ENCODE data around the gene SPECC1. TPM values are rescaled to one million over a fixed set of nuclear protein-coding genes. Genes with fewer than 3 reads are reported as not detected.

The SPECC1 gene
- total and polyA plus RNA-seq, 10 of the 15 experiments (the other 5 are each of a cell fraction or from before 2014, with no cell fraction given), result 6.4 to 40.6 (median 23.9) TPM

DNA sequence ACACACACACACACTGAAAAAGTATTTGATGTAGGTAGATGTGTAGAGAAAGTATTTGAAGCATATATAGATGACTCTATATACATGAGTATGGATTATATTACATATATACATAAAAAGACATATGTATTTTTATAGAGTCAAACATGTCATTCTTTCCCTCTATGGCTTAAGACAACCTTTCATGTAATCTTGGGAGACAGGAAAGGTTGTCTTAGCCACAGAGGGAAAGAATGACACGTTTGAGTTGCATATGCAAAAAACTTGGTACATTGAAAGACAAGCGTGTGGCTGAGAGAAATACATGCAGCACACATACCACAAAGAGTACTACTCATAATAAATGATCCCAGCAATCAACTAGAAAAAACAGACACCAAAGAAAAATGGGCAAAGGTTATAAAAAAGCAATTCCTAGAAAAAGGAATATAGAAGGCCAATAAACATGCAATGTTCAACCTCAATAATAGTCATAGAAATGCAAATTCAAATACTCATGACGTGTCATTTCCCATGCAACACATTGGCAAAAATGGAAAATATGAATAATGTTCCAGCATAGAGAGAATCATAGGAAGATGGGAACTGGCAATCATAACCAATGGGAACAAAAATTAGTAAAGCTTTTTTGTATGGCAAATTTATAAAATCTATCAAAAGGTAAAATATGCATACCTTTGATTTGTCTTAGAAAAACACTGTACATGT is 69.0 kb downstream of the SPECC1 start:
- H3K79me2 ChIP-seq (ENCODE audit: control insufficient read depth, insufficient read depth, low read length), result peaks cover 7% of the 10 kb centered on the region
- H3K27ac ChIP-seq (ENCODE audit: control insufficient read depth, insufficient read depth), result no peak overlapping the region
- WGBS (ENCODE audit: insufficient coverage, insufficient replicate concordance, low lambda C conversion rate, missing lambda C conversion rate), result 11% methylated on average over 3 of the region's 3 CpGs
- no peaks in the 10 kb centered on the region for H3K9me3 ChIP-seq (replicated peaks; ENCODE audit: control insufficient read depth, insufficient read depth, low read length)
- TF ChIP-seq EGR1 (IDR thresholded peaks at IDR 0.05; ENCODE audit: borderline replicate concordance in 1 of 2, low read depth in 2 of 2, low read length in 2 of 2) (no peak), POU2F2 (IDR thresholded peaks at IDR 0.05; ENCODE audit: borderline replicate concordance, low read depth, low read length) (peak; percentile 66; the same call in 1 of the 3 replicates)
- TF ChIP-seq, protein P1, sequence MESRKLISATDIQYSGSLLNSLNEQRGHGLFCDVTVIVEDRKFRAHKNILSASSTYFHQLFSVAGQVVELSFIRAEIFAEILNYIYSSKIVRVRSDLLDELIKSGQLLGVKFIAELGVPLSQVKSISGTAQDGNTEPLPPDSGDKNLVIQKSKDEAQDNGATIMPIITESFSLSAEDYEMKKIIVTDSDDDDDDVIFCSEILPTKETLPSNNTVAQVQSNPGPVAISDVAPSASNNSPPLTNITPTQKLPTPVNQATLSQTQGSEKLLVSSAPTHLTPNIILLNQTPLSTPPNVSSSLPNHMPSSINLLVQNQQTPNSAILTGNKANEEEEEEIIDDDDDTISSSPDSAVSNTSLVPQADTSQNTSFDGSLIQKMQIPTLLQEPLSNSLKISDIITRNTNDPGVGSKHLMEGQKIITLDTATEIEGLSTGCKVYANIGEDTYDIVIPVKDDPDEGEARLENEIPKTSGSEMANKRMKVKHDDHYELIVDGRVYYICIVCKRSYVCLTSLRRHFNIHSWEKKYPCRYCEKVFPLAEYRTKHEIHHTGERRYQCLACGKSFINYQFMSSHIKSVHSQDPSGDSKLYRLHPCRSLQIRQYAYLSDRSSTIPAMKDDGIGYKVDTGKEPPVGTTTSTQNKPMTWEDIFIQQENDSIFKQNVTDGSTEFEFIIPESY (IDR thresholded peaks at IDR 0.05), result no peak
- no peaks in the 10 kb centered on the region for H3K36me3 ChIP-seq (ENCODE audit: control insufficient read depth in 2 of 2, insufficient read depth in 2 of 2, low read length in 1 of 2)
- H3K4me1 ChIP-seq (ENCODE audit: control insufficient read depth, insufficient read depth, low read length), result peaks cover 16% of the 10 kb centered on the region
- no TSS peak for BruUV-seq (replicated peaks)
- in situ Hi-C loops (cut with MboI) (no loop called here), intact Hi-C loops (cut with micrococcal nuclease; ENCODE audit: unreplicated experiment) (no loop called here)
- ChIA-PET CTCF (no interaction called here), SMC1A (ENCODE audit: uncharacterized antibody, unreplicated experiment) (no interaction called here), POLR2A (no interaction called here), RAD21 (ENCODE audit: unreplicated experiment) (no interaction called here)
- ATAC-seq (no peak), FAIRE-seq (no peak), DNase-seq (ENCODE audit: low read depth, low spot score) (no peak)
- H3K27me3 ChIP-seq (replicated peaks in 1 of 2; ENCODE audit: control insufficient read depth in 2 of 2, insufficient read depth in 2 of 2, low read length in 1 of 2), result no peaks in the 10 kb centered on the region
- no peak overlapping the region for H3K9ac ChIP-seq (ENCODE audit: control insufficient read depth, insufficient read depth, low read length)
- H3K4me3 ChIP-seq, result no peak overlapping the region
- no peak overlapping the region for H2AFZ ChIP-seq (ENCODE audit: control insufficient read depth, low read depth, low read length)
- H4K20me1 ChIP-seq (ENCODE audit: control insufficient read depth, insufficient read depth), result no peaks in the 10 kb centered on the region
- H3K4me2 ChIP-seq (ENCODE audit: control insufficient read depth, insufficient read depth), result peak overlapping the region; percentile 44

- ATAC-seq (no peak), DNase-seq (ENCODE audit: low read depth, low spot score) (no peak), FAIRE-seq (no peak)
- H3K36me3 ChIP-seq (ENCODE audit: control insufficient read depth in 2 of 2, insufficient read depth in 2 of 2, low read length in 1 of 2), result no peaks in the 10 kb centered on the region
- no peaks in the 10 kb centered on the region for H4K20me1 ChIP-seq (ENCODE audit: control insufficient read depth, insufficient read depth)
- H3K4me2 ChIP-seq (ENCODE audit: control insufficient read depth, insufficient read depth), result no peak overlapping the region
- no peak overlapping the region for H3K4me3 ChIP-seq
- POLR2A ChIA-PET, result no interaction called here
- H3K9me3 ChIP-seq (replicated peaks; ENCODE audit: control insufficient read depth, insufficient read depth, low read length), result no peaks in the 10 kb centered on the region
- no TSS peak for BruUV-seq (replicated peaks)
- H3K27me3 ChIP-seq (replicated peaks in 1 of 2; ENCODE audit: control insufficient read depth in 2 of 2, insufficient read depth in 2 of 2, low read length in 1 of 2), result no peaks in the 10 kb centered on the region
- H3K27ac ChIP-seq (ENCODE audit: control insufficient read depth, insufficient read depth), result no peak overlapping the region
- peaks cover 12% of the 10 kb centered on the region for H3K4me1 ChIP-seq (ENCODE audit: control insufficient read depth, insufficient read depth, low read length)
- RAD21 ChIA-PET (ENCODE audit: unreplicated experiment), result no interaction called here
- CTCF ChIA-PET, result no interaction called here
- no peak overlapping the region for H3K9ac ChIP-seq (ENCODE audit: control insufficient read depth, insufficient read depth, low read length)
- in situ Hi-C loops (cut with MboI), result no loop called here
- WGBS (ENCODE audit: insufficient coverage, insufficient replicate concordance, low lambda C conversion rate, missing lambda C conversion rate), result 83% methylated on average over 10 of the region's 10 CpGs
- H3K79me2 ChIP-seq (ENCODE audit: control insufficient read depth, insufficient read depth, low read length), result peaks cover 7% of the 10 kb centered on the region
- intact Hi-C loops (cut with micrococcal nuclease; ENCODE audit: unreplicated experiment), result no loop called here
- no peak overlapping the region for H2AFZ ChIP-seq (ENCODE audit: control insufficient read depth, low read depth, low read length)
- SMC1A ChIA-PET (ENCODE audit: uncharacterized antibody, unreplicated experiment), result no interaction called here
- TF ChIP-seq ESRRA (IDR thresholded peaks at IDR 0.05; ENCODE audit: low read length), result no peak
- TF ChIP-seq KDM1A (IDR thresholded peaks at IDR 0.05; ENCODE audit: borderline replicate concordance), result no peak
- TF ChIP-seq HDAC6 (IDR thresholded peaks at IDR 0.05; ENCODE audit: unreplicated experiment), result no peak
- no peak for TF ChIP-seq PAX5 (IDR thresholded peaks at IDR 0.05; ENCODE audit: borderline replicate concordance, low read depth, low read length)
- no peak for TF ChIP-seq ZBTB40 (IDR thresholded peaks at IDR 0.05; ENCODE audit: borderline replicate concordance)
- no peak for TF ChIP-seq CBX5 (IDR thresholded peaks at IDR 0.05; ENCODE audit: low read depth)
- TF ChIP-seq SPI1 (IDR thresholded peaks at IDR 0.05; ENCODE audit: borderline replicate concordance, insufficient read depth, low read depth, low read length), result no peak
- no peak for TF ChIP-seq ZNF274 (IDR thresholded peaks at IDR 0.05; ENCODE audit: insufficient read depth, insufficient read length)
These were observed 71.4 kb downstream of the SPECC1 start for GRCh38 chr17:20080513-20080912.
